HepG2 (cell line): ENCODE data around the gene THRSP. TPM values are rescaled to one million over a fixed set of nuclear protein-coding genes. Genes with fewer than 3 reads are reported as not detected.
A peak's percentile ranks its signal among the peaks of the same experiment; 100 is the strongest.

Source experiments
- ATAC-seq: fragments of 200-7000 bp; cut with Tn5 transposase; 3 replicates; pipeline ENCODE4 v1.9.1; 2020; ENCODE audit warnings: mild to moderate bottlenecking, moderate library complexity
- BruUV-seq: library from RNA; stranded (reverse); fragments of 400-500 nt; replicated peaks from 2 replicates; lab custom pipeline; 2021; lab: Mats Ljungman, UMichigan
- CTCF ChIA-PET: fragments of 300-600 bp; formaldehyde crosslinking; extraction: SDS; loops from one replicate; lab custom pipeline; 2021; ENCODE audit warnings: low total read pairs, inconsistent platforms, low intra/inter-chr PET ratio; lab: Yijun Ruan, JAX
- POLR2A ChIA-PET: fragments of 350-600 bp; sonication (Branson Sonifier 250); formaldehyde crosslinking; loops from one replicate; lab custom pipeline; 2020; ENCODE audit warnings: antibody characterized with exemption, inconsistent platforms; lab: Yijun Ruan, JAX
- DNase-seq: peaks from one replicate; pipeline ENCODE4 v3.0.0-alpha.2; 2015; ENCODE audit warnings: low spot score
- FAIRE-seq: peaks from 3 replicates; lab custom pipeline; 2011; peaks lifted over from hg19 to GRCh38; lab: Jason Lieb, UNC
- H2AFZ ChIP-seq: one replicate; pipeline ENCODE4 v1.6.1; 2011; ENCODE audit warnings: low read length, inconsistent platforms
- H3K27ac ChIP-seq: fragments of 300-600 bp; 3 replicates; pipeline ENCODE4 v1.8.0; 2011; ENCODE audit warnings: mixed run types, mild to moderate bottlenecking, mixed read lengths, low read length, inconsistent platforms; ENCODE audit not compliant: insufficient read depth; ENCODE audit errors: extremely low read length
- H3K27me3 ChIP-seq, 2 experiments: fragments of 200-600 bp in 1 of 2; 2 replicates in 1 of 2; 3 replicates in 1 of 2; pipeline versions ENCODE4 v1.6.0 to v1.8.0; 2011; ENCODE audit warnings: low read length in 2 of 2, mild to moderate bottlenecking in 2 of 2, moderate library complexity in 2 of 2, inconsistent platforms in 1 of 2; ENCODE audit not compliant: insufficient read depth in 2 of 2, control insufficient read depth in 1 of 2
- H3K36me3 ChIP-seq, 2 experiments: fragments of 200-600 bp in 1 of 2; replicated peaks in 1 of 2; 2 replicates in 1 of 2; 3 replicates in 1 of 2; pipeline versions ENCODE4 v1.5.1 to v1.8.0; 2011; ENCODE audit warnings: low read length in 2 of 2, inconsistent platforms in 1 of 2; ENCODE audit not compliant: insufficient read depth in 2 of 2, control insufficient read depth in 1 of 2
- H3K4me1 ChIP-seq: 2 replicates; pipeline ENCODE4 v1.5.1; 2012; ENCODE audit warnings: low read length, inconsistent platforms; ENCODE audit not compliant: insufficient read depth
- H3K4me2 ChIP-seq: 2 replicates; pipeline ENCODE4 v1.6.0; 2011; ENCODE audit warnings: low read depth, low read length, inconsistent platforms
- H3K4me3 ChIP-seq, 3 experiments: fragments of 200-600 bp in 1 of 3; sonication (generic), shearing (Covaris generic) in 1 of 3; replicated peaks in 1 of 3; 2 replicates each; pipeline ENCODE4 v1.5.1; 2011 to 2016; ENCODE audit warnings: low read length in 3 of 3, inconsistent platforms in 2 of 3, low read depth in 2 of 3, mild to moderate bottlenecking in 2 of 3, control low read depth in 1 of 3, mixed read lengths in 1 of 3; ENCODE audit not compliant: insufficient read depth in 1 of 3
- H3K79me2 ChIP-seq: one replicate; pipeline ENCODE4 v1.6.1; 2011; ENCODE audit warnings: low read length, inconsistent platforms; ENCODE audit not compliant: insufficient read depth
- H3K9ac ChIP-seq: 2 replicates; pipeline ENCODE4 v1.6.0; 2011; ENCODE audit warnings: mild to moderate bottlenecking, low read depth, low read length, inconsistent platforms; ENCODE audit not compliant: insufficient read depth
- H3K9me3 ChIP-seq: 2 replicates; pipeline ENCODE4 v1.5.1; 2012; ENCODE audit warnings: mild to moderate bottlenecking, low read length
- H4K20me1 ChIP-seq: 2 replicates; pipeline ENCODE4 v1.6.0; 2011; ENCODE audit warnings: inconsistent platforms, mild to moderate bottlenecking, low read length, moderate library complexity; ENCODE audit not compliant: insufficient read depth
- CBX5 ChIP-seq: sonication (generic); formaldehyde crosslinking; IDR thresholded peaks from 2 replicates; pipeline ENCODE4 v1.4.0; 2020; ENCODE audit warnings: missing genetic modification reagents, borderline replicate concordance
- DMAP1 ChIP-seq: IDR thresholded peaks from 2 replicates; pipeline ENCODE4 v1.6.1; 2016
- MAFF ChIP-seq: IDR thresholded peaks from 2 replicates; pipeline ENCODE4 v1.6.1; 2011; ENCODE audit warnings: low read depth, low read length, improper control_type of control experiment
- MAFK ChIP-seq, 2 experiments: IDR thresholded peaks in 1 of 2; conservative IDR thresholded peaks in 1 of 2; 2 replicates each; pipeline ENCODE4 v1.6.1; 2011; ENCODE audit warnings: improper control_type of control experiment in 2 of 2, low read length in 2 of 2
- MEF2D ChIP-seq: sonication (generic); formaldehyde crosslinking; IDR thresholded peaks from 2 replicates; pipeline ENCODE4 v1.5.1; 2020; ENCODE audit warnings: mild to moderate bottlenecking, missing genetic modification reagents
- MLX ChIP-seq: IDR thresholded peaks from 2 replicates; pipeline ENCODE4 v1.6.1; 2016
- NR3C1 ChIP-seq: sonication (generic); formaldehyde crosslinking; IDR thresholded peaks from 2 replicates; pipeline ENCODE4 v1.4.0; 2020; ENCODE audit warnings: missing genetic modification reagents
- SRF ChIP-seq: IDR thresholded peaks from 2 replicates; pipeline ENCODE4 v1.6.1; 2011; ENCODE audit warnings: mild to moderate bottlenecking, low read depth, low read length, moderate library complexity
- TGIF2 ChIP-seq: IDR thresholded peaks from 2 replicates; pipeline ENCODE4 v1.6.1; 2016; ENCODE audit warnings: control low read depth, missing compliant biosample characterization
- U2AF2 ChIP-seq: fragments of 200-400 bp; formaldehyde crosslinking; IDR thresholded peaks from 2 replicates; pipeline ENCODE4 v1.6.1; 2017; ENCODE audit warnings: low read depth, mild to moderate bottlenecking, low read length
- ZNF883 ChIP-seq: sonication (generic); formaldehyde crosslinking; IDR thresholded peaks from 2 replicates; pipeline ENCODE4 v1.5.1; 2020; ENCODE audit warnings: mild to moderate bottlenecking, missing genetic modification reagents; ENCODE audit errors: not compliant biosample characterization
- WGBS: methylation state at CpG from one replicate; pipeline ENCODE4 v1.1.6; 2017; ENCODE audit warnings: low lambda C conversion rate; 5-methylcytosine and 5-hydroxymethylcytosine counted together
- in situ Hi-C: cut with HindIII; loops from 2 replicates; pipeline ENCODE4 v1.10.0; 2017; ENCODE audit warnings: low pct_unique_long_range_greater_than_20kb; ENCODE audit not compliant: extremely low pct_ligation_motif_present
- intact Hi-C: fragments of 100-400 bp; cut with micrococcal nuclease; formaldehyde crosslinking; loops from one replicate; pipeline ENCODE4 v1.10.0; 2022; ENCODE audit not compliant: unreplicated experiment
- polyA plus RNA-seq, 8 experiments: library from polyadenylated mRNA; depleted of rRNA in 3 of 8; stranded (reverse) in 7 of 8; unstranded in 1 of 8; fragments of >200 nt; fragmentation: Illumina TruSeq in 4 of 8; extraction: Trizol in 4 of 8; gene quantifications; 2 replicates each; pipeline versions ENCODE4 v1.2.1 to v1.2.3, GENCODE V29; 2011 to 2016; ENCODE audit warnings: low read depth in 4 of 8, missing spikeins in 1 of 8, mixed read lengths in 1 of 8; ENCODE audit not compliant: insufficient read depth in 1 of 8
- total RNA-seq, 5 experiments: library from RNA; depleted of rRNA; stranded (reverse); fragments of >200 nt; fragmentation: Illumina TruSeq; extraction: Trizol; gene quantifications; 2 replicates each; pipeline ENCODE4 v1.2.3, GENCODE V29; 2016; ENCODE audit warnings: low read depth in 1 of 5

The THRSP gene
- total and polyA plus RNA-seq, 2 of the 13 experiments (the other 11 are each of a cell fraction or from before 2014, with no cell fraction given) = 0.13 to 0.58 TPM

DNA sequence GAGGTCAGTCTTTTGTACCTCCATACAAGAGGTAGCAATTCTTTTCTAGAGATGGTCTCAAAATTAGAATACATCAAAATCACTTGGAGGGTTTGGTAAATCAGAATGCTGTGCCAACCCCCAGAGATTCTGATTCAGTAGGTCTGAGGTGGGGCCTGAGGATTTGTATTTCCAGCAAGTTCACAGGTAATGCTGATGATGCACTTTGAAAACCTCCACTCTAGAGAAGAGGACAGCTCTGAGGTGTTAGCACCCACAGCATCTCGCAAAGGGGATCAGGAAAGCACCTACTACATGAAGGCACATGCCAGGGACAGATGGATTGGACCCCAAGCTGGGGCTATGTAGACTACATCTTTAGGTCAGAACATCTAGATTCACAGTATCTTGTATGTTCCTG is 47.8 kb upstream of the THRSP start:
- Histone ChIP-seq H3K79me2 (no peaks in the 10 kb centered on the region), H4K20me1 (no peaks in the 10 kb centered on the region), H3K4me3 (no peak overlapping the region), H3K27ac (no peak overlapping the region), H3K27me3 (no peaks in the 10 kb centered on the region), H3K4me2 (no peak overlapping the region), H2AFZ (no peak overlapping the region), H3K9ac (no peak overlapping the region), H3K36me3 (peaks cover 2 to 11% of the 10 kb centered on the region in 2 experiments; a peak in 4 of 5 replicates), H3K4me1 (peaks cover 27% of the 10 kb centered on the region), H3K9me3 (no peaks in the 10 kb centered on the region)
- no peak for FAIRE-seq
- BruUV-seq = no TSS peak
- no peak for DNase-seq
- intact Hi-C loops (no loop called here), in situ Hi-C loops (no loop called here)
- WGBS = 100% methylated on average over 1 of the region's 1 CpG
- TF ChIP-seq MAFF (0 out of 2 replicates have a peak, but pooled peaks have one; percentile 31), DMAP1 (no peak), TGIF2 (CRISPR knock-in tag) (no peak), SRF (no peak), MAFK (conservative IDR thresholded peaks at IDR 0.05 in 1 of 2, IDR thresholded peaks at IDR 0.05 in 1 of 2; ENCODE audit: low read length in 2 of 2) (peak; percentile 62 to 81), MLX (CRISPR knock-in tag) (no peak), U2AF2 (no peak), CBX5 (CRISPR knock-in tag) (no peak), ZNF883 (no peak), NR3C1 (CRISPR knock-in tag) (no peak), MEF2D (CRISPR knock-in tag) (no peak)
- CTCF ChIA-PET = no interaction called here
- POLR2A ChIA-PET = no interaction called here
- ATAC-seq = no peak
